Neutrophil (primary cell): ENCODE results near the gene PTPRN2.

Source experiments
- H3K27ac ChIP-seq: fragments of 200-600 bp; sonication (generic); 2 replicates; pipeline ENCODE4 v1.5.1; 2016; ENCODE audit warnings: mild to moderate bottlenecking, moderate library complexity
- H3K27me3 ChIP-seq: fragments of 200-600 bp; sonication (generic); 2 replicates; pipeline ENCODE4 v1.6.0; 2016; ENCODE audit warnings: mild to moderate bottlenecking
- H3K36me3 ChIP-seq: fragments of 200-600 bp; sonication (generic); 2 replicates; pipeline ENCODE4 v1.5.1; 2017
- H3K4me1 ChIP-seq, 2 experiments: fragments of 200-600 bp in 1 of 2; sonication (generic) in 1 of 2; 1 replicate in 1 of 2; 2 replicates in 1 of 2; pipeline versions ENCODE4 v1.5.1 to v1.6.1; 2013 to 2016; ENCODE audit warnings: low read depth in 1 of 2, low read length in 1 of 2, mild to moderate bottlenecking in 1 of 2, moderate library complexity in 1 of 2; ENCODE audit not compliant: control insufficient read depth in 1 of 2, insufficient read depth in 1 of 2
- H3K4me3 ChIP-seq, 2 experiments: fragments of 200-600 bp in 1 of 2; sonication (generic) in 1 of 2; 1 replicate in 1 of 2; 2 replicates in 1 of 2; pipeline ENCODE4 v1.5.1; 2013 to 2016; ENCODE audit warnings: low read depth in 1 of 2, low read length in 1 of 2, mild to moderate bottlenecking in 1 of 2, moderate library complexity in 1 of 2
- H3K9me3 ChIP-seq: fragments of 200-600 bp; sonication (generic); 2 replicates; pipeline ENCODE4 v1.5.1; 2016
- TF ChIP-seq, protein P1 (sequence below): fragments of 200-600 bp; sonication (generic); IDR thresholded peaks from 2 replicates; pipeline ENCODE4 v1.5.1; 2016; ENCODE audit warnings: antibody characterized with exemption

PTPRN2 gene

DNA sequence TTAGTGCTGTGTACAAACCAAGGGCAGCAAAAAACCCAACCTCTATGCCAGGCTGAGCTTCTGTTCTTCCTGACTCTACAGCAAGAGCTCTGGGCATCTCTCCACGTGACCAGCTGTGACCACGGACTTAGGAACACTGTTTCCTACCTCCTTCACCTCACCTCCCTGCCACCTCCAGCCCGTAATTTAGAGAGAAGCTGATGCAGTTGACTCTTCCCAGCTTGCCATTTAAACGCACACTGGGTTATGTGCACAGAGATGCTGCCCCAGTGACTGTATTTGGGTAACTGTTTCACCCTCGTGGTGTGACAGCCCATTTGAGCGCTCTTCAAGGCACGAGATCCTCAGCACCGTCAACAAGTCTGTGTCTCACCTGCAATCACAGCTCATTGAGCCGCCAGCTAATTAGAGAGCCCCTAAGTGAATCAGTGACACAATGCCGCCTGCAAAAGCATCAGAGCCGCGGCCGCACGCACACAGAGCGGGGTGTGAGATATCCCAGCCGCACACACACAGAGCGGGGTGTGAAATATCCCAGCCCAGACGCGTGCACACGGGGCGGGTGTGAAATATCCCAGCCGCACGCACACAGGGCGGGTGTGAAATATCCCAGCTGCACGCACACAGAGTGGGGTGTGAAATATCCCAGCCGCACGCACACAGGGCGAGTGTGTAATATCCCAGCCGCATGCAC lies 319.7 kb downstream of the PTPRN2 start:
- Histone ChIP-seq H3K27ac (no peak overlapping the region), H3K36me3 (no peaks in the 10 kb centered on the region), H3K4me1 (no peaks in the 10 kb centered on the region), H3K27me3 (no peaks in the 10 kb centered on the region), H3K9me3 (no peaks in the 10 kb centered on the region), H3K4me3 (no peak overlapping the region)
- TF ChIP-seq, protein P1, sequence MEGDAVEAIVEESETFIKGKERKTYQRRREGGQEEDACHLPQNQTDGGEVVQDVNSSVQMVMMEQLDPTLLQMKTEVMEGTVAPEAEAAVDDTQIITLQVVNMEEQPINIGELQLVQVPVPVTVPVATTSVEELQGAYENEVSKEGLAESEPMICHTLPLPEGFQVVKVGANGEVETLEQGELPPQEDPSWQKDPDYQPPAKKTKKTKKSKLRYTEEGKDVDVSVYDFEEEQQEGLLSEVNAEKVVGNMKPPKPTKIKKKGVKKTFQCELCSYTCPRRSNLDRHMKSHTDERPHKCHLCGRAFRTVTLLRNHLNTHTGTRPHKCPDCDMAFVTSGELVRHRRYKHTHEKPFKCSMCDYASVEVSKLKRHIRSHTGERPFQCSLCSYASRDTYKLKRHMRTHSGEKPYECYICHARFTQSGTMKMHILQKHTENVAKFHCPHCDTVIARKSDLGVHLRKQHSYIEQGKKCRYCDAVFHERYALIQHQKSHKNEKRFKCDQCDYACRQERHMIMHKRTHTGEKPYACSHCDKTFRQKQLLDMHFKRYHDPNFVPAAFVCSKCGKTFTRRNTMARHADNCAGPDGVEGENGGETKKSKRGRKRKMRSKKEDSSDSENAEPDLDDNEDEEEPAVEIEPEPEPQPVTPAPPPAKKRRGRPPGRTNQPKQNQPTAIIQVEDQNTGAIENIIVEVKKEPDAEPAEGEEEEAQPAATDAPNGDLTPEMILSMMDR: no peak

DNA sequence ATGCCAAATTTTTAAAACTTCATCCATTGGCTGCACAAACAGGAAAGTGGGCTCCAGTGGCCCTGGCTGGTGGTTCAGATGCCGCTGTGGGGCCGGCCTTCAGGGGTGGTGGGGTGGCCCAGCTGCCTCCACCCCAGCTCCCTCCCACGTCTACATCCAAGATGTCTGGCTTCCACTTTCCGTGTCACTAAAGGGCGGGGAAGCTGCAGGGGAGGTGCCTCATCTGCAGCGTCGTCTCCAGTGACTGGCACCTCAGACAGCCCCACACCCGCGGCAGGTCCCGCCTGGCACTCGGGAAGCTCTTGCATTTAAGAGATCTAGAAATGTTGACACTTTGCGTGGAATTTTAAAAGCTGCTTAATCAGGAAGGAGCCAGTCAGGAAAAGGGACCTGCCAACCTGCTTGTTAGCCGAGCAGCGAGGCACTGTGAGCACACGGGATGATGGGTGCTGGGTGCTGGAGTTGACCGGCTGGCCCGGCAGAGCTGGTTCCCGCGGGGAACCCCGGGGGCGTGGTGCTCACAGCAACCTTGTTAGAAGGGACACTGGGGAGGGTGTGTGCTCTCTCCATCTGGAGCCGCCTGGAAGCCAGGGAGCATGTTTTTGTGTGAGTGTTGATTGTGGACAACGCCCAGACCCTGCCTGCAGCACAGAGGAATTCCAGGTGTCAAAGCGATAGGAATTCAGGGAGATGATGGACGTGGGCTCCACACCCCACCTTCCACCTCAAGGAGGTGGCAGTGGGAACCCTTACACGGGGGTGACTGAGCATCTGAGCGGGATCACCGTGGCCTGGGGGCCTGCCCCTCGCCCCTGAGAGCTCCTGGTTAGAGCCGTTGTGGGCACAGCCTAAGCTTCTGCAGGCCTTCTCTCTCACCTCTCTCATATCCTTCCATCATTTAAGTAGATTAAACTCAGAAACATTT lies 320.5 kb downstream of the PTPRN2 start:
- TF ChIP-seq, protein P1: no peak
- Histone ChIP-seq H3K27me3 (no peaks in the 10 kb centered on the region), H3K9me3 (no peaks in the 10 kb centered on the region), H3K36me3 (no peaks in the 10 kb centered on the region), H3K4me1 (no peaks in the 10 kb centered on the region), H3K4me3 (no peak overlapping the region), H3K27ac (no peak overlapping the region)

DNA sequence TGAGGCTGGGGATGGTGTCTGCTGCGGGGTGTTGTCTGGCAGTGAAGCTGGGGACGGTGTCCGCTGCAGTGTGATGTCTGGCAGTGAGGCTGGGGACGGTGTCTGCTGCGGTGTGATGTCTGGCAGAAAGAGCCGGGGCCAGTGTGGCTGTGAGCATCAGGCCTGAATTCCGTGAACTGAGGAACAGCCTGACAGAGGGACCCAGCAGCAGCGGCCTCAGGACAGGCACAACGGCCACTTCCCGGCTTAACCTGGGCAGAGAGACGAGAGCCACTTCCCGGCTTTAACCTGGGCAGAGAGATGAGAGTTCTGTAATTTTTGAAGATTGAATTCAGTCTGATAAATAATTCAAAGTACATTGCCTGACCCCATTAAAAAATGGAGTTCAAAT lies 321.2 kb downstream of the PTPRN2 start:
- TF ChIP-seq, protein P1: no peak
- H3K4me1 ChIP-seq: no peaks in the 10 kb centered on the region
- no peak overlapping the region for H3K27ac ChIP-seq
- H3K9me3 ChIP-seq: no peaks in the 10 kb centered on the region
- no peaks in the 10 kb centered on the region for H3K36me3 ChIP-seq
- no peak overlapping the region for H3K4me3 ChIP-seq
- no peaks in the 10 kb centered on the region for H3K27me3 ChIP-seq

DNA sequence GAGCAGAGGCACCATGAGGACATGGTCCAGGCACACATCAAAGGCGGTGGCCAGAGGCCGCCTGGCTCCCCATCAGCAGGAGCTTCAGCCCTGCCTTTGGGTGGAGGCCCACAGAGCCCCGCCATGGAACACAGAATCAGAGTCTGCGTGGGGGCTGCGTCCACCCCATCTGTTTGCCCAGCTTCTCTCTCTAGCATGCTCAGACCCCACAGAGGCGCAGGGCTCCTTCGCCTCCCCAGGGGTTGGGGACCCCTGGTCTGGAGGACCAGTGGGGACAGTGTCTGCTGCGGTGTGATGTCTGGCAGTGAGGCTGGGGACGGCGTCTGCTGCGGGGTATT lies 321.9 kb downstream of the PTPRN2 start:
- no peaks in the 10 kb centered on the region for H3K36me3 ChIP-seq
- no peak overlapping the region for H3K27ac ChIP-seq
- TF ChIP-seq, protein P1: no peak
- H3K9me3 ChIP-seq: no peaks in the 10 kb centered on the region
- H3K4me3 ChIP-seq: no peak overlapping the region
- no peaks in the 10 kb centered on the region for H3K27me3 ChIP-seq
- H3K4me1 ChIP-seq: no peaks in the 10 kb centered on the region

DNA sequence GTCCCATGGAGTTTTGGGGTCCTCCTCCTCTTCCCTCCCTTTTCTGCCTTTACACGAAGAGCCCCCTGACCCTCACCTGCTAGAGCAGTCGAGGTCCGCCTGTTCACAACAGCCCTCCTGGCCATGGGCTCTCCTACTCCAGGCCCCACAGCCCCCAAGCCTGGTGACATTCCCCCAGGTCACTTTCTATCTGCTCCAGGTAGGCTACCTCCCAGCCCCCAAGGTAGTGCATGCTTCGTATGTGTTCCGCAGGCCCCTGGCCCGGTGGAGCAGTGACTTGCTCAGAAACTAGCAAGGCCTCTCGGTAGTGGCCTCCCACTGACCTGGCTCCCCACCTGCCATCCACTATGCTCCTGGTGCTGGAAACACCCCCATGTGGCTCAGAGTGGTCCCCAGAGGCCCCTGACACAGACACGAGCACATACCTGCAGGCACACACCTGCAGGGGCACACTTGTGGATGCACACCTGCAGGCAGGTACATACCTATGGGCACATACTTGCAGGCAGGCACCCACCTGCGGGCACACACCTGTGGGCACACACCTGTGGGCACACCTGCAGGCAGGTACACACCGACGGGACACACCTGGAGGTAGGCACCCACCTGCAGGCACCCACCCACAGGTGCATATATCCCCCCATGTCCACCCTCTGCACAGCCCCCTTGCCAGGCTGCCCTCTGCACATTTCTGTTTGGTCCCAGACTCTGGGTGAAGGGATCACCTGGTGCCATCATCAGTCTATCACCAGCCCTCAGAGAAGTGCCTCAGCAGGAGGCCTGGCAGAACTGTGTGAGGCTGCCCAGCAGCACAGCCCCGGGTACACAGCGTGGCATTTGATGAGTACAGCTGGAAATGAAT lies 322.5 kb downstream of the PTPRN2 start:
- Histone ChIP-seq H3K27ac (no peak overlapping the region), H3K36me3 (no peaks in the 10 kb centered on the region), H3K4me3 (no peak overlapping the region), H3K9me3 (no peaks in the 10 kb centered on the region), H3K27me3 (no peaks in the 10 kb centered on the region), H3K4me1 (no peaks in the 10 kb centered on the region)
- TF ChIP-seq, protein P1: no peak
